ENCODE measurements around the gene BRIP1. TPM values are rescaled to one million over a fixed set of nuclear protein-coding genes. Genes with fewer than 3 reads are reported as not detected.

Gene BRIP1
- total and polyA plus RNA-seq, 9 of the 15 experiments (the other 6 are each of a cell fraction or from before 2014, with no cell fraction given) = 2.4 to 17.5 (median 11.2) TPM

DNA sequence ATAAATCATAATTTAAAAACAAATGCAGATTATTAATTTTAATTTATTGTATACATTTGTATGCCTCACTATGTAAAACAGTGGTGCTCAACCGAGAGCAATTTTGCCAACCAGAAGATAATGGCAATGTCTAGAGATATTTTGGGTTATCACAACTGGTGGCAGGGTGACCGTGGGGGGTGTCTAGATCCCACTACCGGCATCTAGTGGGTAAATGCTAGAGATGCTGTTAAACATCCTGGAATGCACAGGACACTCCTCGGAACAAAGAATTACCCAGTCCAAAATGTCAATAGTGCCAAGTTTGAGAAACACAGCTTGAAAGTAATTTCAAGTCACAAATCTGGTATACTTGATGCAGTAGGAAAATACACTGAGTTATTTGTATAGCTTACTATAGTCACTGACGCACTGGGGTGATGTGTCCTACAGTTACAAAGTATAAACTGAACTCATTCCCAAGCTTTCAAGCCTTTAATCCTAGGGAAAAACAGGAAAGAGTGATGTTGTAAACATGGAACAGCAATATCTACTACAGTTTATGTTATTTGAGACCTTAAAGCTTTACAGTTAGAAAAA lies 133.5 kb downstream of the BRIP1 start (continued):
- TF ChIP-seq, protein P1, sequence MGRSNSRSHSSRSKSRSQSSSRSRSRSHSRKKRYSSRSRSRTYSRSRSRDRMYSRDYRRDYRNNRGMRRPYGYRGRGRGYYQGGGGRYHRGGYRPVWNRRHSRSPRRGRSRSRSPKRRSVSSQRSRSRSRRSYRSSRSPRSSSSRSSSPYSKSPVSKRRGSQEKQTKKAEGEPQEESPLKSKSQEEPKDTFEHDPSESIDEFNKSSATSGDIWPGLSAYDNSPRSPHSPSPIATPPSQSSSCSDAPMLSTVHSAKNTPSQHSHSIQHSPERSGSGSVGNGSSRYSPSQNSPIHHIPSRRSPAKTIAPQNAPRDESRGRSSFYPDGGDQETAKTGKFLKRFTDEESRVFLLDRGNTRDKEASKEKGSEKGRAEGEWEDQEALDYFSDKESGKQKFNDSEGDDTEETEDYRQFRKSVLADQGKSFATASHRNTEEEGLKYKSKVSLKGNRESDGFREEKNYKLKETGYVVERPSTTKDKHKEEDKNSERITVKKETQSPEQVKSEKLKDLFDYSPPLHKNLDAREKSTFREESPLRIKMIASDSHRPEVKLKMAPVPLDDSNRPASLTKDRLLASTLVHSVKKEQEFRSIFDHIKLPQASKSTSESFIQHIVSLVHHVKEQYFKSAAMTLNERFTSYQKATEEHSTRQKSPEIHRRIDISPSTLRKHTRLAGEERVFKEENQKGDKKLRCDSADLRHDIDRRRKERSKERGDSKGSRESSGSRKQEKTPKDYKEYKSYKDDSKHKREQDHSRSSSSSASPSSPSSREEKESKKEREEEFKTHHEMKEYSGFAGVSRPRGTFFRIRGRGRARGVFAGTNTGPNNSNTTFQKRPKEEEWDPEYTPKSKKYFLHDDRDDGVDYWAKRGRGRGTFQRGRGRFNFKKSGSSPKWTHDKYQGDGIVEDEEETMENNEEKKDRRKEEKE (IDR thresholded peaks at IDR 0.05; ENCODE audit: borderline replicate concordance in 1 of 2, control insufficient read depth in 1 of 2, low read depth in 2 of 2, low read length in 1 of 2) = peak in 1 of 2 experiments; percentile 36; a peak in 1 of 4 replicates

DNA sequence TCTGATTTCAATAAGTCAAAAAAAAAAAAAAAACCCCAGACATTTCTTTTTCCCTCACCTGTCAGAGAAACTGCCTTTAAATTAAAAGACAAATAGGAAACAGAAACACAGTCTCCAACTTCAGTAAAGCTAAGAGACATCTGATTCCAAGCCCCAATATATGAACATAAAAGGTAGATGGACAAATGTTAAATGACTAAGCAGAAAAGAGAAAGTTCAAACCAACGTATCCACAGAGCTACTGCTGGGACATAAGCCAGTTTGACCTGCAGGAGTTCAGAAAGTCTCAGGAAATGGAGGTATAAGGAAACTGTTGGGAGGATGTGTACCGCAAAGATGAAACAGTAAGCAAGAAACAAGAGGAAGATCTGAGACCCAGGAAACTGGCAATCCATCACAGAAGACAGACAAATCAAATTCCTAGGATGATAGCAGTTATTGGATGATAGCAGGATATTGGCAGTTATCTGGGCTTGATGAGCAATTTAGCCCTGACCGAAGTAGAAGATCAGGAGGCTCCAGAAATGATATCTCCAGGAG lies 135.0 kb downstream of the BRIP1 start:
- ChIA-PET POLR2A (no interaction called here), CTCF (ENCODE audit: low intra/inter-chr PET ratio) (no interaction called here)
- Histone ChIP-seq H3K4me3 (no peak overlapping the region), H3K27ac (ENCODE audit: extremely low read depth, low read depth, low read length) (no peak overlapping the region), H3K9me3 (replicated peaks; ENCODE audit: control insufficient read depth, insufficient read depth, low read depth, low read length) (no peaks in the 10 kb centered on the region), H3K79me2 (ENCODE audit: control insufficient read depth, insufficient read depth, low read length) (no peaks in the 10 kb centered on the region), H3K9ac (ENCODE audit: insufficient read depth in 1 of 2, low read depth in 2 of 2, low read length in 2 of 2) (no peak overlapping the region), H3K4me1 (replicated peaks in 1 of 2; ENCODE audit: control insufficient read depth in 2 of 2, insufficient read depth in 2 of 2, low read length in 2 of 2) (no peaks in the 10 kb centered on the region), H3K4me2 (ENCODE audit: insufficient read depth, low read length) (no peak overlapping the region), H3K27me3 (ENCODE audit: control insufficient read depth in 2 of 2, insufficient read depth in 2 of 2, low read length in 2 of 2) (no peaks in the 10 kb centered on the region), H3K36me3 (ENCODE audit: control insufficient read depth, insufficient read depth, low read length) (peaks cover 3% of the 10 kb centered on the region; the same call in 1 of the 3 replicates), H3K9me1 (ENCODE audit: control insufficient read depth, insufficient read depth, low read length) (no peaks in the 10 kb centered on the region), H2AFZ (ENCODE audit: low read depth, low read length) (no peak overlapping the region), H4K20me1 (replicated peaks; ENCODE audit: control insufficient read depth, insufficient read depth, low read length) (no peaks in the 10 kb centered on the region)
- no peak for DNase-seq (ENCODE audit: extremely low read depth in 1 of 4, low spot score in 3 of 4)
- in situ Hi-C loops (cut with MboI) (no loop called here), intact Hi-C loops (cut with micrococcal nuclease) (no loop called here)
- FAIRE-seq = peak; percentile 35
- BruUV-seq (replicated peaks) = no TSS peak
- 43% methylated on average over 3 of the region's 3 CpGs for WGBS (ENCODE audit: insufficient coverage, low coverage, missing lambda C conversion rate)
- ATAC-seq = no peak
- no peak for TF ChIP-seq KLF1 (tag; IDR thresholded peaks at IDR 0.05)
- peak; percentile 17 for TF ChIP-seq MEIS2 (IDR thresholded peaks at IDR 0.05; ENCODE audit: partially characterized antibody)
- no peak for TF ChIP-seq ZNF232 (CRISPR knock-in tag; IDR thresholded peaks at IDR 0.05)
- no peak for TF ChIP-seq CBX5 (IDR thresholded peaks at IDR 0.05; ENCODE audit: borderline replicate concordance, low read depth)
- TF ChIP-seq CBFA2T3 (IDR thresholded peaks at IDR 0.05) = peak; percentile 10; the same call in 1 of the 2 replicates
- TF ChIP-seq, protein P2, sequence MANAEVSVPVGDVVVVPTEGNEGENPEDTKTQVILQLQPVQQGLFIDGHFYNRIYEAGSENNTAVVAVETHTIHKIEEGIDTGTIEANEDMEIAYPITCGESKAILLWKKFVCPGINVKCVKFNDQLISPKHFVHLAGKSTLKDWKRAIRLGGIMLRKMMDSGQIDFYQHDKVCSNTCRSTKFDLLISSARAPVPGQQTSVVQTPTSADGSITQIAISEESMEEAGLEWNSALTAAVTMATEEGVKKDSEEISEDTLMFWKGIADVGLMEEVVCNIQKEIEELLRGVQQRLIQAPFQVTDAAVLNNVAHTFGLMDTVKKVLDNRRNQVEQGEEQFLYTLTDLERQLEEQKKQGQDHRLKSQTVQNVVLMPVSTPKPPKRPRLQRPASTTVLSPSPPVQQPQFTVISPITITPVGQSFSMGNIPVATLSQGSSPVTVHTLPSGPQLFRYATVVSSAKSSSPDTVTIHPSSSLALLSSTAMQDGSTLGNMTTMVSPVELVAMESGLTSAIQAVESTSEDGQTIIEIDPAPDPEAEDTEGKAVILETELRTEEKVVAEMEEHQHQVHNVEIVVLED (CRISPR knock-in tag; IDR thresholded peaks at IDR 0.05) = no peak
- TF ChIP-seq, protein P3, sequence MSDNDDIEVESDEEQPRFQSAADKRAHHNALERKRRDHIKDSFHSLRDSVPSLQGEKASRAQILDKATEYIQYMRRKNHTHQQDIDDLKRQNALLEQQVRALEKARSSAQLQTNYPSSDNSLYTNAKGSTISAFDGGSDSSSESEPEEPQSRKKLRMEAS (CRISPR knock-in tag; IDR thresholded peaks at IDR 0.05) = no peak
- TF ChIP-seq ZNF316 (IDR thresholded peaks at IDR 0.05) = peak; percentile 36; the same call in 1 of the 2 replicates
- no peak for TF ChIP-seq YBX1 (IDR thresholded peaks at IDR 0.05)
- peak; percentile 50 for TF ChIP-seq C11orf30 (IDR thresholded peaks at IDR 0.05; ENCODE audit: low read depth)
- TF ChIP-seq NFE2 (IDR thresholded peaks at IDR 0.05; ENCODE audit: low read depth) = peak; percentile 63; the same call in 1 of the 2 replicates
- peak; percentile 20; the same call in 1 of the 2 replicates for TF ChIP-seq MAFF (IDR thresholded peaks at IDR 0.05; ENCODE audit: low read length)
- TF ChIP-seq FOXP1 (CRISPR knock-in tag; IDR thresholded peaks at IDR 0.05) = no peak
